Measurements from ENCODE around the gene NR2E1.

GRCh38 chr6:108134213-108134970, 31.4 kb upstream of the NR2E1 start:
- no peak for TF ChIP-seq CTCF (IDR thresholded peaks at IDR 0.05; ENCODE audit: low read depth, low read length)
- no peak for TF ChIP-seq MAX (IDR thresholded peaks at IDR 0.05; ENCODE audit: low read depth, low read length)
- no peak for TF ChIP-seq POLR2A (IDR thresholded peaks at IDR 0.05; ENCODE audit: extremely low read depth, insufficient read length)
- no peak for TF ChIP-seq MYC (IDR thresholded peaks at IDR 0.05; ENCODE audit: low read depth, low read length)

Data from NB4 (cell line).